H1 (cell line): ENCODE measurements around the gene HAND1. TPM values are rescaled to one million over a fixed set of nuclear protein-coding genes. Genes with fewer than 3 reads are reported as not detected.

Experiments
- CTCF ChIA-PET: fragments of 300-600 bp; sonication (Branson Sonifier 250); formaldehyde crosslinking; loops from one replicate; lab custom pipeline; 2021; ENCODE audit not compliant: partially characterized antibody; lab: Charles Lee
- POLR2A ChIA-PET: fragments of 300-600 bp; sonication (Branson Sonifier 250); formaldehyde crosslinking; loops from one replicate; lab custom pipeline; 2021; ENCODE audit warnings: inconsistent platforms; ENCODE audit not compliant: partially characterized antibody; lab: Charles Lee
- DNase-seq, 2 experiments: peaks; one replicate each; pipeline versions ENCODE4 v3.0.0 to v3.0.0-alpha.2; 2010 to 2022; ENCODE audit warnings: low spot score in 2 of 2, low read depth in 1 of 2, mixed read lengths in 1 of 2
- FAIRE-seq: peaks from 2 replicates; lab custom pipeline; 2011; peaks lifted over from hg19 to GRCh38; lab: Jason Lieb, UNC
- H2AFZ ChIP-seq: 2 replicates; pipeline ENCODE4 v1.8.1; 2012; ENCODE audit warnings: low read length, inconsistent platforms
- H2AK5ac ChIP-seq: 2 replicates; pipeline ENCODE4 v1.6.1; 2013; ENCODE audit warnings: low read depth, low read length
- H2BK120ac ChIP-seq: replicated peaks from 2 replicates; pipeline ENCODE3; 2013; ENCODE audit warnings: low read depth, low read length, inconsistent platforms
- H2BK12ac ChIP-seq: 2 replicates; pipeline ENCODE4 v1.6.1; 2013; ENCODE audit warnings: low read depth, low read length
- H2BK15ac ChIP-seq: 2 replicates; pipeline ENCODE4 v1.6.1; 2013; ENCODE audit warnings: low read length
- H2BK20ac ChIP-seq: 2 replicates; pipeline ENCODE4 v1.6.1; 2013; ENCODE audit warnings: low read length
- H2BK5ac ChIP-seq: 2 replicates; pipeline ENCODE4 v1.6.1; 2013; ENCODE audit warnings: low read depth, low read length
- H3K14ac ChIP-seq: 2 replicates; pipeline ENCODE4 v1.6.1; 2013; ENCODE audit warnings: inconsistent platforms; ENCODE audit not compliant: insufficient read length
- H3K18ac ChIP-seq: 2 replicates; pipeline ENCODE4 v1.6.1; 2013; ENCODE audit warnings: low read length; ENCODE audit errors: extremely low read depth
- H3K23ac ChIP-seq: 2 replicates; pipeline ENCODE4 v1.6.1; 2013; ENCODE audit warnings: inconsistent platforms; ENCODE audit not compliant: insufficient read length
- H3K23me2 ChIP-seq: 2 replicates; pipeline ENCODE4 v1.6.1; 2013; ENCODE audit warnings: low read depth, low read length
- H3K27ac ChIP-seq: 2 replicates; pipeline ENCODE4 v1.6.1; 2011; ENCODE audit warnings: low read depth, low read length, inconsistent platforms
- H3K27me3 ChIP-seq, 4 experiments: replicated peaks in 1 of 4; 1 replicate in 1 of 4; 2 replicates in 3 of 4; pipeline versions ENCODE4 v1.6.1 to v1.8.1; 2011 to 2013; ENCODE audit warnings: low read length in 3 of 4, mild to moderate bottlenecking in 3 of 4, inconsistent platforms in 2 of 4, mixed read lengths in 2 of 4, moderate library complexity in 1 of 4; ENCODE audit not compliant: control insufficient read depth in 3 of 4, insufficient read depth in 3 of 4; ENCODE audit errors: extremely low read depth in 1 of 4
- H3K36me3 ChIP-seq, 4 experiments: 2 replicates each; pipeline versions ENCODE4 v1.6.1 to v1.8.1; 2011 to 2013; ENCODE audit warnings: mild to moderate bottlenecking in 4 of 4, low read length in 3 of 4, moderate library complexity in 2 of 4, control low read depth in 1 of 4, inconsistent platforms in 1 of 4; ENCODE audit not compliant: insufficient read depth in 4 of 4, control insufficient read depth in 2 of 4
- H3K4ac ChIP-seq: replicated peaks from 2 replicates; pipeline ENCODE3; 2013; ENCODE audit warnings: low read length, low read depth, mixed read lengths, inconsistent platforms; ENCODE audit not compliant: insufficient read length
- H3K4me1 ChIP-seq, 4 experiments: replicated peaks in 1 of 4; 1 replicate in 1 of 4; 2 replicates in 3 of 4; pipeline versions ENCODE4 v1.6.1 to v1.8.1; 2011 to 2013; ENCODE audit warnings: low read length in 3 of 4, inconsistent platforms in 2 of 4, mixed read lengths in 1 of 4; ENCODE audit not compliant: insufficient read depth in 4 of 4, control insufficient read depth in 3 of 4
- H3K4me2 ChIP-seq, 2 experiments: 2 replicates each; pipeline versions ENCODE4 v1.6.1 to v1.8.1; 2011 to 2013; ENCODE audit warnings: low read depth in 2 of 2, low read length in 2 of 2, control low read depth in 1 of 2, inconsistent platforms in 1 of 2, mild to moderate bottlenecking in 1 of 2; ENCODE audit not compliant: insufficient read depth in 1 of 2
- H3K4me3 ChIP-seq, 4 experiments: fragments of 200-600, 300-600 bp in 1 of 4; sonication (generic), shearing (Covaris generic), sonication (Bioruptor Twin) in 1 of 4; 2 replicates each; pipeline versions ENCODE4 v1.5.1 to v1.8.1; 2011 to 2016; ENCODE audit warnings: low read length in 4 of 4, low read depth in 3 of 4, control low read depth in 2 of 4, inconsistent platforms in 2 of 4, mild to moderate bottlenecking in 2 of 4, mixed read lengths in 1 of 4, moderate library complexity in 1 of 4; ENCODE audit not compliant: insufficient read depth in 2 of 4; ENCODE audit errors: extremely low read depth in 1 of 4
- H3K56ac ChIP-seq: replicated peaks from 2 replicates; pipeline ENCODE3; 2013; ENCODE audit warnings: low read depth, mild to moderate bottlenecking, mixed read lengths, low read length, inconsistent platforms; ENCODE audit not compliant: insufficient read length
- H3K79me1 ChIP-seq: 2 replicates; pipeline ENCODE4 v1.6.1; 2013; ENCODE audit warnings: low read depth, low read length, control low read depth
- H3K79me2 ChIP-seq, 2 experiments: 2 replicates each; pipeline versions ENCODE4 v1.6.1 to v1.8.1; 2012 to 2013; ENCODE audit warnings: low read length in 2 of 2, mild to moderate bottlenecking in 2 of 2, inconsistent platforms in 1 of 2; ENCODE audit not compliant: insufficient read depth in 2 of 2, control insufficient read depth in 1 of 2
- H3K9ac ChIP-seq, 4 experiments: replicated peaks in 1 of 4; 1 replicate in 1 of 4; 2 replicates in 3 of 4; pipeline versions ENCODE4 v1.6.1 to v1.8.1; 2011 to 2013; ENCODE audit warnings: low read depth in 3 of 4, low read length in 3 of 4, control low read depth in 2 of 4, mild to moderate bottlenecking in 2 of 4, moderate library complexity in 2 of 4, inconsistent platforms in 1 of 4; ENCODE audit errors: extremely low read depth in 1 of 4
- H3K9me3 ChIP-seq, 2 experiments: 2 replicates each; pipeline versions ENCODE4 v1.6.1 to v1.8.1; 2012 to 2013; ENCODE audit warnings: mild to moderate bottlenecking in 2 of 2, moderate library complexity in 2 of 2, control low read depth in 1 of 2, inconsistent platforms in 1 of 2, low read depth in 1 of 2, low read length in 1 of 2, mixed read lengths in 1 of 2; ENCODE audit not compliant: insufficient read depth in 2 of 2
- H4K20me1 ChIP-seq, 2 experiments: replicated peaks in 1 of 2; 2 replicates each; pipeline versions ENCODE3 to v1.8.1; 2011 to 2013; ENCODE audit warnings: inconsistent platforms in 2 of 2, low read length in 2 of 2, mild to moderate bottlenecking in 1 of 2; ENCODE audit not compliant: insufficient read depth in 2 of 2, control insufficient read depth in 1 of 2
- H4K5ac ChIP-seq: 2 replicates; pipeline ENCODE4 v1.6.1; 2013; ENCODE audit warnings: low read length, low read depth, mixed read lengths, inconsistent platforms; ENCODE audit not compliant: insufficient read length
- H4K8ac ChIP-seq: 2 replicates; pipeline ENCODE4 v1.8.0; 2013; ENCODE audit warnings: mild to moderate bottlenecking, moderate library complexity, low read length, inconsistent platforms; ENCODE audit not compliant: insufficient read depth; ENCODE audit errors: extremely low read depth
- H4K91ac ChIP-seq: replicated peaks from 2 replicates; pipeline ENCODE3; 2013; ENCODE audit warnings: low read length, mixed read lengths, inconsistent platforms; ENCODE audit not compliant: insufficient read length
- ASH2L ChIP-seq: fragments of 200-600, 300-600 bp; sonication (generic); IDR thresholded peaks from one replicate; pipeline ENCODE4 v1.7.1; 2017; ENCODE audit warnings: low read length
- BACH1 ChIP-seq: IDR thresholded peaks from 2 replicates; pipeline ENCODE4 v1.6.1; 2012; ENCODE audit warnings: low read length, improper control_type of control experiment
- EP300 ChIP-seq, 2 experiments: IDR thresholded peaks; 1 replicate in 1 of 2; 2 replicates in 1 of 2; pipeline ENCODE4 v1.6.1; 2011 to 2012; ENCODE audit warnings: low read depth in 2 of 2, low read length in 2 of 2, mild to moderate bottlenecking in 2 of 2, borderline replicate concordance in 1 of 2, inconsistent platforms in 1 of 2, moderate library complexity in 1 of 2
- MAFK ChIP-seq: IDR thresholded peaks from 2 replicates; pipeline ENCODE4 v1.6.1; 2012; ENCODE audit warnings: low read depth, mild to moderate bottlenecking, improper control_type of control experiment, low read length
- POU5F1 ChIP-seq: IDR thresholded peaks from 2 replicates; pipeline ENCODE4 v1.6.1; 2011; ENCODE audit warnings: low read depth, mild to moderate bottlenecking, low read length, moderate library complexity
- RAD21 ChIP-seq, 2 experiments: IDR thresholded peaks in 1 of 2; conservative IDR thresholded peaks in 1 of 2; 2 replicates each; pipeline ENCODE4 v1.6.1; 2011; ENCODE audit warnings: low read depth in 2 of 2, low read length in 2 of 2, improper control_type of control experiment in 1 of 2, inconsistent platforms in 1 of 2, mild to moderate bottlenecking in 1 of 2, moderate library complexity in 1 of 2
- SP4 ChIP-seq: IDR thresholded peaks from 2 replicates; pipeline ENCODE4 v1.6.1; 2012; ENCODE audit warnings: low read length, inconsistent platforms
- YY1 ChIP-seq: IDR thresholded peaks from 2 replicates; pipeline ENCODE4 v1.6.1; 2011; ENCODE audit warnings: low read depth, mild to moderate bottlenecking, low read length
- WGBS, 2 experiments: shearing (Covaris generic) in 1 of 2; methylation state at CpG; one replicate each; pipeline versions ENCODE4 v1.1.6 to v1.1.7; 2013 to 2015; ENCODE audit warnings: low lambda C conversion rate in 2 of 2, mixed read lengths in 2 of 2, inconsistent platforms in 1 of 2, low coverage in 1 of 2, missing lambda C conversion rate in 1 of 2; ENCODE audit not compliant: insufficient replicate concordance in 2 of 2, insufficient coverage in 1 of 2, insufficient read length in 1 of 2; ENCODE audit errors: extremely low coverage in 1 of 2, missing lambda C conversion rate in 1 of 2; 5-methylcytosine and 5-hydroxymethylcytosine counted together
- polyA plus RNA-seq, 7 experiments: library from polyadenylated mRNA; depleted of rRNA in 3 of 7; stranded (reverse) in 5 of 7; unstranded in 2 of 7; fragments of >200 nt in 5 of 7; fragments of 200-250 nt in 2 of 7; gene quantifications; 1 replicate in 5 of 7; 2 replicates in 1 of 7; 4 replicates in 1 of 7; pipeline versions ENCODE4 v1.2.1 to v1.2.3, GENCODE V29; 2011 to 2013; ENCODE audit warnings: missing spikeins in 2 of 7, mixed read lengths in 2 of 7
- total RNA-seq: library from RNA; stranded (reverse); fragmentation: NEBNext Ultra II Directional; extraction: Animal tissue kit (Norgen Biotek cat#: 25700); gene quantifications from 2 replicates; pipeline ENCODE4 v1.2.1, GENCODE V29; 2021
- TF ChIP-seq, protein P1 (sequence below), 3 experiments: IDR thresholded peaks; 1 replicate in 2 of 3; 2 replicates in 1 of 3; pipeline versions ENCODE4 v1.5.1 to v1.6.1; 2011; ENCODE audit warnings: low read length in 3 of 3, mild to moderate bottlenecking in 3 of 3, inconsistent platforms in 2 of 3, low read depth in 1 of 3, moderate library complexity in 1 of 3; ENCODE audit not compliant: insufficient read depth in 1 of 3; ENCODE audit errors: control extremely low read depth in 1 of 3

Gene HAND1
- total and polyA plus RNA-seq, 2 of the 8 experiments (the other 6 are each of a cell fraction or from before 2014, with no cell fraction given): 0.06 TPM; not detected in 1

DNA sequence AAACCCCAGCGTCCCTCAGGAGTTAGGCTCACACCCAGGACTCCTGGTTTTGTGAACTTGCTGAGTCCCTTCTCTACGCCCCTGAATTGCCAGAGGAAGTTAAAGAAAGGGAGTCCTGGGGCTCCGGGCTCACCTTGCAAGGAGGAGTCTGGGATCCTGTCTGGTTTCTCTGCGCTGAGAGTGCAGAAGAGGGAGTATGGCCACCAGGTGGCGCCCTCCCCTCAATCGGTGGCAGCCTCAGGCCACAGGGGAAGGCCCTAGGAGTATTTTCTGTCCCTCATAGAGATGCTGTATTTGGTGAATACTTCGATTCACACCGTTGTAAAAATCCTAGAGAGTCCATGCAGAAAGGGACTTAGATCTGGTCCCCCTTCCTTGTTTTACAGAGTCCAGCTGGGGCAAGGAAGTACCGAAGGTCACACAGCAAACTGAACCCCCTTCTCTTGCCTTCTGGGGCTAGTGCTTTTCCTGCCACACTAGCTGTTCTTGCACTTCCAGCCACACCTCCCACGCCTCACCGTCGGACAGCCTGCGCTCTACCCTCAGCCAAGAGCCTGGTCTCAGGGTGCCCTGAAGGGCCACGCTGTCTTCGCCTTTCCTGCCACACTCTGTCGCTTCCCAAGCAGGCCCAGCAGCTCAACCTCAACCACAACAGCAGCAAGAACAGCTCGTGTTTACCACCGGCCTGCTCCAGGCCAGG lies 10.2 kb downstream of the HAND1 start:
- peak; percentile 19 for FAIRE-seq
- Histone ChIP-seq H3K4me2 (peak overlapping the region in 1 of 2 experiments; percentile 3; a peak in 2 of 4 replicates), H2BK5ac (no peak overlapping the region), H3K23me2 (peaks cover 3% of the 10 kb centered on the region; the same call in 1 of the 2 replicates), H3K23ac (no peak overlapping the region), H4K20me1 (peaks cover 2 to 5% of the 10 kb centered on the region in 2 experiments), H2BK20ac (no peak overlapping the region; the same call in 1 of the 2 replicates), H3K18ac (peak overlapping the region; percentile 24; the same call in 1 of the 2 replicates), H3K9me3 (no peaks in the 10 kb centered on the region), H2BK15ac (no peak overlapping the region), H3K27ac (no peak overlapping the region), H3K4ac (no peak overlapping the region), H3K56ac (no peak overlapping the region), H2AFZ (no peak overlapping the region), H2AK5ac (no peak overlapping the region), H3K14ac (no peak overlapping the region), H3K9ac (no peak overlapping the region; a peak in 1 of 7 replicates), H4K91ac (no peak overlapping the region), H2BK12ac (peak overlapping the region; percentile 32; the same call in 1 of the 2 replicates), H3K4me3 (no peak overlapping the region), H2BK120ac (no peak overlapping the region), H3K79me1 (no peaks in the 10 kb centered on the region), H3K36me3 (no peaks in the 10 kb centered on the region), H3K79me2 (no peaks in the 10 kb centered on the region), H3K4me1 (peaks cover 0 to 6% (median 4%) of the 10 kb centered on the region in 4 experiments; a peak in 5 of 7 replicates), H4K5ac (no peak overlapping the region), H4K8ac (0 out of 2 replicates have a peak overlapping the region, but pooled peaks have one; percentile 53), H3K27me3 (peaks cover 37 to 57% (median 48%) of the 10 kb centered on the region in 4 experiments)
- ChIA-PET CTCF (interaction anchor here (0.5 to 16.1 kb wide), 49 partner anchors 8 to 640 kb away, joined by 3 to 273 read pairs (median 4); partner anchors contain the start of gene HAND1), POLR2A (interaction anchor here (0.6 to 1.9 kb wide), 3 partner anchors 10 to 145 kb away, joined by 4 to 5 read pairs (median 5); partner anchors contain the start of gene HAND1)
- 37% methylated on average over 18 of the region's 18 CpGs; no CpG with 5 or more reads in 1 of the 2 experiments for WGBS, 2 experiments
- peak in 1 of 2 experiments; percentile 96 for DNase-seq
- no peak for TF ChIP-seq BACH1
- TF ChIP-seq ASH2L: no peak
- TF ChIP-seq EP300 (IDR thresholded peaks at IDR 0.05; ENCODE audit: borderline replicate concordance in 1 of 2, low read depth in 2 of 2, low read length in 2 of 2): no peak
- TF ChIP-seq, protein P1, sequence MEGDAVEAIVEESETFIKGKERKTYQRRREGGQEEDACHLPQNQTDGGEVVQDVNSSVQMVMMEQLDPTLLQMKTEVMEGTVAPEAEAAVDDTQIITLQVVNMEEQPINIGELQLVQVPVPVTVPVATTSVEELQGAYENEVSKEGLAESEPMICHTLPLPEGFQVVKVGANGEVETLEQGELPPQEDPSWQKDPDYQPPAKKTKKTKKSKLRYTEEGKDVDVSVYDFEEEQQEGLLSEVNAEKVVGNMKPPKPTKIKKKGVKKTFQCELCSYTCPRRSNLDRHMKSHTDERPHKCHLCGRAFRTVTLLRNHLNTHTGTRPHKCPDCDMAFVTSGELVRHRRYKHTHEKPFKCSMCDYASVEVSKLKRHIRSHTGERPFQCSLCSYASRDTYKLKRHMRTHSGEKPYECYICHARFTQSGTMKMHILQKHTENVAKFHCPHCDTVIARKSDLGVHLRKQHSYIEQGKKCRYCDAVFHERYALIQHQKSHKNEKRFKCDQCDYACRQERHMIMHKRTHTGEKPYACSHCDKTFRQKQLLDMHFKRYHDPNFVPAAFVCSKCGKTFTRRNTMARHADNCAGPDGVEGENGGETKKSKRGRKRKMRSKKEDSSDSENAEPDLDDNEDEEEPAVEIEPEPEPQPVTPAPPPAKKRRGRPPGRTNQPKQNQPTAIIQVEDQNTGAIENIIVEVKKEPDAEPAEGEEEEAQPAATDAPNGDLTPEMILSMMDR (IDR thresholded peaks at IDR 0.05; ENCODE audit: control extremely low read depth in 1 of 3, insufficient read depth in 1 of 3, low read depth in 1 of 3, low read length in 3 of 3): peak; percentile 95 to 96 (median 95)
- no peak for TF ChIP-seq YY1
- no peak for TF ChIP-seq SP4
- no peak for TF ChIP-seq POU5F1
- peak; percentile 91 to 92 for TF ChIP-seq RAD21 (IDR thresholded peaks at IDR 0.05 in 1 of 2, conservative IDR thresholded peaks at IDR 0.05 in 1 of 2; ENCODE audit: low read depth in 2 of 2, low read length in 2 of 2)
- no peak for TF ChIP-seq MAFK
